Stimulated activated CD8-positive, alpha-beta memory T cell treated with anti-CD3 and anti-CD28 coated beads, Interleukin-7, amount 100 ng/mL, for 48 hours (primary cell): ENCODE measurements around the gene ACTR1A.

Source experiments
- DNase-seq, 2 donors: peaks; one replicate each; pipeline ENCODE4 v3.0.0-alpha.2; 2020; ENCODE audit warnings: low read depth in 1 of 2; ENCODE audit errors: extremely low read depth in 1 of 2

Gene ACTR1A

GRCh38 chr10:102491136-102491535, 11.4 kb downstream of the ACTR1A start:
- no peak for DNase-seq

GRCh38 chr10:102485093-102485784, 17.3 kb downstream of the ACTR1A start:
- no peak for DNase-seq

GRCh38 chr10:102484021-102484420, 18.5 kb downstream of the ACTR1A start:
- no peak for DNase-seq

DNA sequence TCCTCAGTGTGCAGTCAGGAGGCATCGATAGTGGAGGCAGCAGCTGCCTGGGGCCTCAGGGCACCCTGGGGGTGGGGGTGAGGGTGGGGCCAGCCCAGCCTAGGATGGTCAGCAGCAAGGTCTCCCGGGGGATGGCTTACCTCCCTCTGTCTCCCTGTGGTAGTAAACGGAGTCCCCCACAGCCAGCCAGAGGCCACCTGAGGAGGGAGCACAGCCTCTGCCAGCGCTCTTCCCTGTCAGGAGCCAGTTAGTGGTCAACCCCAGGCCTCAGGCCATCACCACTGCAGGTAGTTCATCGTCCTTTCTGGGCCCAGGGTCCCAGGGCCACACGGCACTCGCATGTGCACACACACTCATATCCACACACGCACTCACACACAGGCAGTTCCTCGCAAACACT, 22.1 kb downstream of the ACTR1A start:
- no peak for DNase-seq

GRCh38 chr10:102479651-102480050, 22.9 kb downstream of the ACTR1A start:
- DNase-seq = no peak

GRCh38 chr10:102476466-102477141, 25.9 kb downstream of the ACTR1A start:
- no peak for DNase-seq

- DNase-seq = no peak
These were observed 27.0 kb downstream of the ACTR1A start for GRCh38 chr10:102475451-102476040.

GRCh38 chr10:102473445-102474331, 28.8 kb downstream of the ACTR1A start:
- DNase-seq = no peak

- no peak for DNase-seq
These were observed 31.6 kb downstream of the ACTR1A start for GRCh38 chr10:102470579-102471546.

DNA sequence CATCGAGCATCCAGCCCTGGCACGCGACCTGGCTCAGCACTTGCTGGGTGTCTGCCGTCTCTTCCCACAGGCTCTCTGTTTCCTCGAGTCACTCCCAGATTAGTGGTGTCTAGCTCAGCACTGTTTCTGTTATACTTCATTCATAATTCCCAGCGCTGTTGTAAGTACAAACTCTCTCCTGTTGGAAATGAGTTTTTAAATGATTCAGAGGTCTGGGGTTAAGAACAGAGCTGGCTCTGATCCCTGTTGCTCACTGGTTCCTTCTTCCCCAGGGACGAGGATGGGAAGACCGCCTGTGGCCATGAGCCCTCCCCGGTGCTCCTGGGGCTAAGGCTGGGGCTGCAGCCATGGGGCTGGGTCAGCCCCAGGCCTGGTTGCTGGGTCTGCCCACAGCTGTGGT, 33.8 kb downstream of the ACTR1A start:
- DNase-seq = no peak

- no peak for DNase-seq
These were observed 34.5 kb downstream of the ACTR1A start for GRCh38 chr10:102467971-102468438.

DNA sequence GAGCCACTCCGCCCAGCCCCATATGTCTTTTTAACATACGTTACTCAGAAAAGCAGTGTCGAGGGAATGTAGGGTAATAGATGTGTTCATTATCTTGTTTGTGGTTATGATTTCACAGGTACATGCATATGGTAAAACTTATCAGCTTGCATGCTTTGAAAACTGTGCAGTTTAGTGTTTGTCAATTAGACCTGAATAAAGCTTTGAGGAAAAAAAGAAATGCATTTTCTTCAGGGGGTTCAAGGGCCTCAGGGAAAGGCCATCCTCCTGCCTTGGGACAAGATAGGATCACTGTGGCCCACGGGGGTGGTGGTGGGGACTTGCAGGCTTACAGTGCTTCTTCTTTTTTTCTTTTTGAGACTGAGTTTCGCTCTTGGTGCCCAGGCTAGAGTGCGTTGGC, 35.2 kb downstream of the ACTR1A start:
- no peak for DNase-seq

DNA sequence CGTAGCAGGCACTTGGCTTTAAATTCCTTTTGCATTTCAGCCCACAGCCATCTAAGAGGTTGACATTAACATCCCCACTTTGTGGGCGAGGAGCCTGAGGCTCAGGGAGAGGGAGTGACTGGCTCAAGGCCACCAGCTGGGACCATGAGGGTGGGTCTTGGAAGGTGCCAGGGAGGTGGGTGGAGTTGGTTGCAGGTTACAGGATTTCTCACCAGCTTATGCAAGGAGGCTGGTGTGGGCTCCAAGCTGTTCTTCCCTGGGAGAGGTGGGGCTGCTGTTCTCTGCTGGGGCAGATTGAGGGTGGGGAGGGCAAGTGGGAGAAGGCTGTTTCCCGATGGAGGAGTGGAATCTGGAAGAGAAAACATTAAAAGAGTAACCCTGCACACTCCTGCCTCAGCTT, 37.0 kb downstream of the ACTR1A start:
- no peak for DNase-seq

DNA sequence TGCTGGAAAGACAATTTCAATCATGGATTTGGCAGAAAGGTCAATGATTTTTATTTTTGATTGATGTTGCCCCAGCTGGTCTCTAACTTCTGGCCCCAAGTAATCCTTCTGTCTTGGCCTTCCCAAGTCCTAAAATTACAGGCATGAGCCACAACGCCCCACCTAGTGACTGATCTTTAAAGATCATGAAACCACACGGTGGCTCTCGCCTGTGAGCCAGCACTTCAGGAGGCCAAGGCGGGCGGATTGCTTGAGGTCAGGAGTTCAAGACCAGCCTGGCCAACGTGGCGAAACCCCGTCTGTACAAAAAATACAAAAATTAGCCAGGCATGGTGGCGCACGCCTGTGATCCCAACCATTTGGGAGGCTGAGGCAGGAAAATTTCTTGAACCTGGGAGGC, 38.5 kb downstream of the ACTR1A start:
- DNase-seq = no peak

DNA sequence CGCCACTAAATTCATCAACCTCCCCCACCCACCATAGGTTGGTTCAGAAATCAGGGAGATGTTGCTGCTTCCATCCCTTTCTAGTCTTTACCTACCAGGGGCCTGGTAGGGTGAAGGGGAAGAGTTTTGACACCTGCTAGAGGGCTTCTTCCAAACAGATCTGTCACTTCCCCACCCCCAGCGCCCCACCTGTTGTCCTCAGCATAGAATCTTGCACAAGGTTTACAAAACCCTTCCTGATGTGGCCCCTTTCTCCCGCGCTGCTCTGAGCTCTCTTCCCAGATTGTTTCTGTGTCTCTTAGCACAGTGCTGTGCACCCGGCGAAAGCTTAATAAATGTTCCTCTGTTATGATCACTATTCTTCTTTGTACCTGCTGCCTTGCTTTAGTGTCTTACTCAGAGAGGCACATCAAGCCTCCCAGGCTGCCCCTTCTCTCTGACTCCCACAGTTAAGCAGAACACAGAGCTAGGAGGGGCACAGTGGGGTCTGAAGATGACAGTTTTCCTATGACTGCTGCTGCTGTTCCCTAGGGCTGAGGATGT, 39.9 kb downstream of the ACTR1A start:
- no peak for DNase-seq

DNA sequence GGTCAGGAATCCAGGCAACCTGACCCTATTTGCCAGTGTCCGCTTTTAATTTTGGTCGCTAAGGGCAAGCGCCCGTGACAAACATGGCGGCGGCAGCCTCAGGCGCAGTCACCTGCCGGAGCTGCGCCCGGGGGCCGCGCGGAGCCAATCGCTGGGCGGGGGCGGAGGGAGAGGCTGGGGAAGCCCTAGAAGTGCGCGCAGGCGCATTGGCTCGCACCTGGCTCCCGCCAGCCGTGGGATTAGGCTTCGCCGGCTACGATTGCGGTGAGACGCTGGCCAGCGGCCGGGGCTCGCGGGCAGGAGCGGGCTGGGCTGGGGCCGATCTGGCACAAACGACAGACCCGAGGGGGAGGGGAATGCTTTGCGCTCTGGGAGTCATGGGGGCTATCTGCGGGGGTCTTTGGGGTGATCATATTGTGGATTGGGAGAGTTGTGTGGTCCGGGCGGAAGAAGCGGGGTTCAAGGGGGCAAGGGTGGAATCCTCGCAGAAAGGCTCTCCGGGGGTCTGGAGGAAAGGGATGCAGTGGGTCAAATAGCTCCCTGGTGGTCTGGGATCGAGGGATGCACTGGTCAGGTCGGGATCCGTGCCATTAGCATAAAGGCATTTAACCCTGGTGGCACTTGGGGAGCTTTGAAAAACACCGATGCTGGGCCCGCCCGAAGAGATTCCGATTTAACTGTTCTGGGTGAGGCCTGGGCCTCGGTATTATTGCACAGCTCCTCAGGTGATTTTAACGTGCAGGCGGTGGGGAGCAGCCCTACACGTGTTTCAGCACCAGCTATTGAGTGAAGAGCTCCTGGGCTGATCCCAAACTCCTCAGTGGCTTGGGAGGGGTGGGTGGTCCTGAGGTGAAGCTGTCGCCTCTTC, 41.1 kb downstream of the ACTR1A start:
- peak; percentile 85 to 86 for DNase-seq

GRCh38 chr10:102460836-102461186, 41.7 kb downstream of the ACTR1A start:
- no peak for DNase-seq

DNA sequence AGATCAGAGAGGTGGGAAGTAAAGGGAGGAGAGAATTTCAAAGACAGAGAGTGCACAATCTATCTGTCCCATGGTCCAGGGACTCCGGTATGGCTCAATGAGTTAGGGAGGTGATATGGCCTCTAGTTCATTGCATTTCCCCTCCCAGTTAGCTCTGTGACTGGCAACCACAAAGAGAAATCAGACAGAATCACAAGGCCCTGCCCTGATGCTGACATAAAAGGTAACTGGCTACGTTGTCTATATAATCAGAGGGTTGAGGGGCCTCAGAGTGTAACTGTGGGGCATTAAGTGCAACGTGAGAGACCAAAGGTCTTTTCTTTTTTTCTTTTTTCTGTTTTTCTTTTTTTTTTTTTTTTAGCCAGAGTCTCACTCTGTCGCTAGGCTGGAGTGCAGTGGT, 43.9 kb downstream of the ACTR1A start:
- no peak for DNase-seq

- DNase-seq = no peak
These were observed 44.8 kb downstream of the ACTR1A start for GRCh38 chr10:102457591-102458150.
